Measurements from ENCODE around the gene SIAH3.

Gene SIAH3

DNA sequence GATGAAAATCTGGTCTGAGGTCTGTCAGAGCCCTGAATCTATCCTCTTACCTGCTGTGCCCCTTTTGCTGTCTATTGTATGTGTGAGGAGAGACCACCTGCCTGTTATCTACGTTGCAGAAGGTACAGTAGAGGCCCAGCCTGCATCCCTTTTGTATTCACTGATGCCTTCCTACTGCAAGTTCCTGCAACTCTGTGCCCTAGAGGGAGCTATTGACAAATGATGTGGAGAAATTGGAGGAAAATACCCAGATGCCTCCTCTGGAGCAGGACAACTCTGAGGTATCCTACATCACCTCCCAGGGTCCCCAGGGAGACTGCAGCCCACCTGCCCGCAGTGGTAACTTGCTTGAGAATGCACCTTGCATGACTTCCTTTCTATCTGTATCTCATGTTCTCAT is 33.7 kb downstream of the SIAH3 start:
- no peak for DNase-seq

DNA sequence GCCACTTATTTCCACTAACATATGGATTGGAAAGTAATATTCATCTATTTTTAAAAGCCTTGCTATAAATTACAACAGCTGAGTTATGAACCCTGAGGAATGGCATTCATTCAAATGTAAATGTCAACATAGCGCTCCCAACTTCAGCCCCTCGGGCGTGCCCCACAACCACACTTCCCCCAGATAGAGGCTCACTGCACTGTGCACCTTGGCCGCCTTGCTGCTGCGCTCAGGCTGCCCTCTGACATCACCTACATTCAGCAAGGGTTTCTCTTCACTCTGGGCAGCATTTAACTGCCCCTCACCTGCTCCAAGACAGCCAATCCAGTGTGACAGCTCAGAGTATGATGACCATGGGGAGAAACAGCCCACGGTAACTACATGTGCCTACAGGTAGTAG is 35.1 kb downstream of the SIAH3 start:
- no peak for DNase-seq

DNA sequence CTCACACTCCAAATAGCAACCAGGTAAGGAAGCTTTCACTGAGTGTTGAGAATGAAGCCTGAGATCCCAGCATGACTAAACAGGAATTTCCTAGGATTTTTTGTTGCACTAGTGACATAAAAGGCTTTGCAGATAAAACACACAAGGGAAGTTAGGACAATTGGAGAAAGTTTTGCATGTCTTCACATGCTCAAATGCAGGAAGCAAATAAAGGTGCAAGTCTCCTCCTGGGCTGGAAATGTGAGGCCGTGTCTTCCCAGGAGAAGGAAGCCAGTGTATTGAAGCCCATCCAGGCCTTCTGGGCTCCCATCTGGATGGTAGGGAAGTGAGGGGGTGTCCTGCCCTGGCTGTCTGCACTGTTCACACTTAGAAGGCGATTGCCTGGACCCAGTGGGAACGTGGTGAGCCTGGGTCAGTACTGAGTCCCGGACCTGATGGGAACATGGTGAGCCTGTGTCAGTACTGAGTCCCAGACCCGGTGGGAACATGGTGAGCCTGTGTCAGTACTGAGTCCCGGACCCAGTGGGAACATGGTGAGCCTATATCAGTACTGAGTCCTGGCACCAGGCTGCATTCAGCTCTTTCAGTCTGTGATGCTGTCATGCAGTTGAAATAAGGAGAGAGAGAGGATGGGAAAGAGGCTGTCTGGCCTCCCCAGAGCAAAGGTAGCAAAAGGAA is 38.7 kb downstream of the SIAH3 start:
- DNase-seq = no peak

- no peak for DNase-seq
Measured at GRCh38 chr13:45811891-45812694, 39.5 kb downstream of the SIAH3 start.

DNA sequence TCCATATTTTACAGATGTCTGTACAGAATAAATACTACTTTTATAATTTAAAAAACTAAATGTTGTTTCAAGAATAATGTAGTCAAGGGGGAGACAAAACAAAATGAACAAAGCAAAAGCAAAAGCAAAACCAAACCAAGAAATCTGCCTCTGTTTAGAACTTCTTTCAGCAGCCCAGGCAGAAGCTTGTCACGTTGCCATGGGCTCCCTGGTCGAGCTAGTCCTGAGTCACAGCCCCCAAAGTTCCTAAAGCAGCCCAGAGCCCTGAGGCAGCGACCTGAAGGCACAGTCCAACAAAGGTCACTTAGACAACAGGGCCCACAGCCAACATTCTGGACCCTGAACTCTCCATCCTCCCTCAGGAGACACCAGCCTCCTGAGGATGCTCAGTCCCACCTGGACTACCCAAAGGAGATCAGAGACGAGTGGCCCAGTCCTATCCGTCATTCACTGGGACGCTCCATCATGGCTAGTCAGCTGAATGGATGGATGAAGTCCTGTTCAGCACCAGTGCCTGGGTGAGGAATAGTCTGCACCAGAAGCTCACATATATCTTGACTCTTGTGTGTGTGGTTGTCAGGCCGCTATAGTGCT is 41.7 kb downstream of the SIAH3 start:
- no peak for DNase-seq

DNA sequence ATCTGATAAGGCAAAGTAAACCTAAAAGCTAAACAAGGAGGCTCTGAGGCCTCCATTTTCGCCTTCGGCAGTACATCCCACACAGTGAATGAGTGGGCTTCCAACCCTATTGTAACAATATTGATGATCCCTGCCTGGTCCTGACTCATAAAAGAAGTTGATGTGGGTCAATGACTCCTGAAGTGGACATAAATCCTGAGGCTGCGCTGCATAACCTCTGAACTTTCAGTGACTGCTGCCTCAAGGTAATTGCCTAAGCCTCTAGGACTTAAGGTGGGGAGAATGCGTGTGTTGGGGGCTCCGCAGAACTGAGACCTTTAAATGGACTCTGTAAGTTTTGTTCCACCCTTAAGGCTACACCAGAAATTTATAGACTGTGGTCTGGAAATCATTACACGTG is 42.6 kb downstream of the SIAH3 start:
- DNase-seq = no peak

DNA sequence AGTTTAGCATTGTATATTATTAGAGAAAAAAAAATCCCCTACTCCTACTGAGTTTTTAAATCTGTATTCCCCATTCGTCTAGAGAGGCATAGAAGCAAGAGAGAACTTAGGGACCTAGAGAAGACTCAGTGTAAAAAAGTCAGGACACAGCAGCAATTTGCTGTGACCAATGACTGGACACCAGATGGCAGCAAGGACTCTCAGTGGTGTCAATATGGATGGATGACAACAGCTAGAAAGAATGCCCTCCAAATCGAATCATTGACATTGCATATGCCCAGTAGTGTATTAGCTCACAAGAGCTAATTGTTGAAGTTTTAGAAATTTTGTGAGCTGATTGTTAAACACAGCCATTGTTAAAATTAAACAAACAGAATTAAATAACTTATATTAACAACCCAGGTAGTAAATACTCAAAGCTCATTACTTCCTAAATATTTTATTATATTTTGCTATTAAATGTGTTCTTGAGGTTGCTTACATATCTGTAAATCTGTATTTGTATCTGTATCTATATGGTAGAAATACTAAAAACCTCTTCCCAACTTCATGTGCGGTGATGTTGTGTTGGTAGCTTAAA is 43.9 kb downstream of the SIAH3 start:
- DNase-seq = no peak

GRCh38 chr13:45800485-45800884 is 51.1 kb downstream of the SIAH3 start:
- DNase-seq = no peak

- no peak for DNase-seq
Measured at GRCh38 chr13:45799451-45799850, 52.1 kb downstream of the SIAH3 start.

- no peak for DNase-seq
Measured at GRCh38 chr13:45798851-45799250, 52.7 kb downstream of the SIAH3 start.

DNA sequence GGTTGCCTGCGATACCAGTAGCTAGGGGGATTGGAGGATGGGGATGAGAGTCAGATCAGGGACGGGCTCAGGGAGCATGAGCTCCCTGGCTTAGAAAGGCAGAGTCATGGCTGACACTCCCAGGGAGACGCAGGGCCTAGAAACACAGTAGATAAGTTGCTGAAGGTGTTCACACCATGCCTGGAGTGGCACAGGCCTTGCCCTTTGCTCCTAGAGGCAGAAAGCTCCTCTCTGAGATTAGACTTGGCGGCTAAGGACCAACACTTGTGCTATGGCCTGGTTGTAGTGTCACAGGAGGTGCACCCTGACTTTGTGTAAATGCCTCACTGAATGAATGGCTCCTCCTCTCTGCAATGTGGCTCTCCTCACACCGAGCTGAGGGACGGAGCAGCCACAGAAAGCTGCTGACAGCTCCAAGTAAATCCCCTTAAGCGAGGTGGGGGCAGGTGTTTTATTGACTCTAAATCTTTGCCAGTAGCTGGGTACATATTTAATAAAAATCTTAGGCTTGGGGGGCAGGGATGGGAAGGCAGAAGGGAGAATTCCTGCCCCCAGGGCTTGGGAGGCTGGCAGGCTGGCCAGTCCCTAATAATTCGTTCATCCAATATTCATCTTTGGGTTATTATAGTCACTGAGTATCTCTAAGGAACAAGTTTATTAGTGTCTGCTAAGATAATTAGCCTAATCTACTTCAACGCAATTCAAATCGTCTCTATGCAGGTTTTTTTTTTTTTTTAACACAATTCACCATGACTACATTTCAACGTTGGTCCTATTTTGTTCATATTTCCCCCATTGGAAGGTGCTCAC is 54.9 kb downstream of the SIAH3 start:
- DNase-seq = no peak

GRCh38 chr13:45792827-45793303 is 58.7 kb downstream of the SIAH3 start:
- DNase-seq = no peak

DNA sequence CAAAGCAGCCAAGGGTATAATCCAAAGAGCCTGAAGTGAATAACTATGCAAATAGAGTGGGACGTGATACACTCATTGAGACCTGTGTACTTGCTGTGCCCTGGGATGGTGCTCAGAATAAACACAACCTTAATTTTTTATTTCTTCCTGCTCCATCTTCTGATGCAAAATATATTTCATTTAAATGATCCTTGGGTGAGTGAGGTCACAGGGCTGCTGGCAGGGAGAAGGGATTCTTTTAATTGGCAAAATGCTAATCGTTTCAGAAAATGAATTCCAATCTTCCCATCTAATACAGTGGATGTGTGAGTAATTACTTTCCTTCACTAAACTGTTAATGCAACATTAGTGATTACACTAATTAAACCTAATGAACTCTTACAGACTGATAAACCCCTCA is 63.5 kb downstream of the SIAH3 start:
- DNase-seq = no peak

GRCh38 chr13:45787346-45787745 is 64.2 kb downstream of the SIAH3 start:
- DNase-seq = no peak

- DNase-seq = no peak
Measured at GRCh38 chr13:45786293-45786920, 65.1 kb downstream of the SIAH3 start.

GRCh38 chr13:45784755-45785675 is 66.5 kb downstream of the SIAH3 start:
- no peak for DNase-seq

GRCh38 chr13:45783346-45784043 is 68.1 kb downstream of the SIAH3 start:
- DNase-seq = no peak

DNA sequence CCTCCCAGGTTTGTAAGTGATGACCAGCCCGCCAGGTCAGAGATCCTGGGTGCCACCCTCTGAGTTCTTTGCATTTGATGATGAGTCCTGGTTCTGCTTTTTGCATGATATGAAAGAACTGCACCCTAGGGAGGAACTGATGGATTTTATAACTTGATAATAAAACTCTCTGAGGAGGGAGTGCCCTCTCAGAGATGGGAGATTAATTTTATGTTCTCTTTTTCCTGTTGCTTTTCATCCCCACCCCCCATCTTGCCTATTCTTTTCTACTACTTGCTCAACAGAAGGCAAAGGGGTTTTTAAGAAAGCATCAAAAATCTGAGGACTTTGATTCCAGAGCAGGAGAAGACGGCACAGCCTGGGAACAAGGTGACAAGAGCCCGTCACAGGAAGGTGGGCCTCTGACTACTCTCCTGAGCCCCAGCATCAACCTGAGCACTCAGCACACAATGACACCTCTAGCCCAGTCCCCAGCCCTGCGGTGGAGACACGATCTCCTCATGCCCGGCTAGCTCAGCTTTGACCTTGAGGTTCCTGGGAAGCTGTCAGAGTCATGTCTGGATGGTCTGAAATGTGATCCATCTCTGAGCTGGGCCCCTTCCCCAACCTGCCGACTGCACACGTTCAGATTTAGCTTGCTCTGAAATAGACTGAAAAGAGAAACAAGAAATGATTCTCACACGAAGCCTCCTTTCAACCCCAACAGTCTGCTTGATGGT is 69.1 kb downstream of the SIAH3 start:
- no peak for DNase-seq

DNA sequence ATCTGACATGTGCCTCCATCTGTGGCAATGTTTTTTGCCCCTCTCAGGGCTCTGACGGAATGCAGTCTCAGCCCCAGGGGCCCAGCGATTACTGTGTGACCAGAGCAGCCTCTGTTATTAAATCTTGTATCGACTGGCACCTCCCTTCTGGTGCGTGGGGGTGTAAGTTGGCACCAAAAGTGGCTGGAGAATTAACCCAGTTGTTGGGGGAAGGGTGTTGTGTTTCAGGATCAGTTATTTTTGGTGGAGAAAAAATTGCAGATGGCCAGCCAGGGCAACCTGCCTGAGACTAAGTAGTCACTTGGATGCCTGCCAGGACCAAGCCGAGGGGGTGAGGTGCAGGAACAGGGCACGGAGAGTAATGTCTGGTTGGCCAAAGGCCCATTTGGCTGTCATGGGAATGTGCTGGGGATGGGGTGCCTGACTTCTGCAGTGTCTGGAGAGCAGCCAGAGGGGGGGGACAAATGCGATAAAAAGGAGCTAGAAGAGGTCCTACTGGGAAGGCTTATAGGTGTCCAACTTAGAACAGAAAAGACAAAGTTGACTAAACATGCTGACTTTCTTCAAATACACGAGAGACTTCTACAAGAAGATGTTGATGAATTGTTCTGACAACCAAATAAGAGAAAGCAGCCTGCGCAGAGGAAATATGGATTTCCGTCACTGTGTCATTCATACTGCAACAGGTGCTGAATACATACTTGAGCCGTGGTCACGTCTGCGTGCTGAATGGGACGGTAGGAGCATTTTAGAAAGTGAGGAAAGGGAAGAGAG is 69.8 kb downstream of the SIAH3 start:
- peak; percentile 3 for DNase-seq

All from NCI-H1436 treated with DMSO at 0.1 percent for 48 hours (cell line).